Keratinocyte (primary cell): ENCODE data around the gene KCNE4.

Experiments
- EZH2 ChIP-seq: IDR thresholded peaks from one replicate; pipeline ENCODE4 v1.6.1; 2012; ENCODE audit warnings: inconsistent platforms, mild to moderate bottlenecking, low read length, moderate library complexity
- TF ChIP-seq, protein P1 (sequence below), 3 experiments: IDR thresholded peaks in 1 of 3; conservative IDR thresholded peaks in 1 of 3; optimal IDR thresholded peaks in 1 of 3; 2 replicates in 2 of 3; 3 replicates in 1 of 3; pipeline versions ENCODE3 to v1.5.1; 2011; ENCODE audit warnings: low read length in 3 of 3, mild to moderate bottlenecking in 3 of 3, moderate library complexity in 2 of 3, control low read depth in 1 of 3, inconsistent platforms in 1 of 3; ENCODE audit not compliant: insufficient read depth in 2 of 3; ENCODE audit errors: extremely low read depth in 1 of 3

GRCh38 chr2:223042284-223042683 is 9.7 kb upstream of the KCNE4 start:
- no peak for TF ChIP-seq EZH2
- TF ChIP-seq, protein P1, sequence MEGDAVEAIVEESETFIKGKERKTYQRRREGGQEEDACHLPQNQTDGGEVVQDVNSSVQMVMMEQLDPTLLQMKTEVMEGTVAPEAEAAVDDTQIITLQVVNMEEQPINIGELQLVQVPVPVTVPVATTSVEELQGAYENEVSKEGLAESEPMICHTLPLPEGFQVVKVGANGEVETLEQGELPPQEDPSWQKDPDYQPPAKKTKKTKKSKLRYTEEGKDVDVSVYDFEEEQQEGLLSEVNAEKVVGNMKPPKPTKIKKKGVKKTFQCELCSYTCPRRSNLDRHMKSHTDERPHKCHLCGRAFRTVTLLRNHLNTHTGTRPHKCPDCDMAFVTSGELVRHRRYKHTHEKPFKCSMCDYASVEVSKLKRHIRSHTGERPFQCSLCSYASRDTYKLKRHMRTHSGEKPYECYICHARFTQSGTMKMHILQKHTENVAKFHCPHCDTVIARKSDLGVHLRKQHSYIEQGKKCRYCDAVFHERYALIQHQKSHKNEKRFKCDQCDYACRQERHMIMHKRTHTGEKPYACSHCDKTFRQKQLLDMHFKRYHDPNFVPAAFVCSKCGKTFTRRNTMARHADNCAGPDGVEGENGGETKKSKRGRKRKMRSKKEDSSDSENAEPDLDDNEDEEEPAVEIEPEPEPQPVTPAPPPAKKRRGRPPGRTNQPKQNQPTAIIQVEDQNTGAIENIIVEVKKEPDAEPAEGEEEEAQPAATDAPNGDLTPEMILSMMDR (optimal IDR thresholded peaks at IDR 0.05 in 1 of 3, IDR thresholded peaks at IDR 0.05 in 1 of 3, conservative IDR thresholded peaks at IDR 0.05 in 1 of 3; ENCODE audit: extremely low read depth in 1 of 3, insufficient read depth in 2 of 3, low read length in 3 of 3) = no peak
